GM19193 (cell line): ENCODE data around the gene LMBRD2.

ENCODE experiments used
- POLR2A ChIP-seq: IDR thresholded peaks from 4 replicates; pipeline ENCODE4 v1.6.1; 2011; ENCODE audit not compliant: insufficient read depth, insufficient read length; ENCODE audit errors: extremely low read depth

The LMBRD2 gene

GRCh38 chr5:36068751-36069281, 82.9 kb downstream of the LMBRD2 start:
- TF ChIP-seq POLR2A, result no peak

GRCh38 chr5:36066540-36067210, 85.0 kb downstream of the LMBRD2 start, which contains the start of gene UGT3A2:
Gene UGT3A2, minus strand, starts transcription at chr5:36066882. Its CDS starts 93 bp downstream, at chr5:36066789.
- no peak for TF ChIP-seq POLR2A

GRCh38 chr5:36066001-36066539, 85.6 kb downstream of the LMBRD2 start:
- no peak for TF ChIP-seq POLR2A

GRCh38 chr5:36060420-36060887, 91.2 kb downstream of the LMBRD2 start:
- no peak for TF ChIP-seq POLR2A

GRCh38 chr5:36059571-36060419, 91.9 kb downstream of the LMBRD2 start:
- no peak for TF ChIP-seq POLR2A

GRCh38 chr5:36058776-36059175, 92.9 kb downstream of the LMBRD2 start:
- no peak for TF ChIP-seq POLR2A

GRCh38 chr5:36057386-36057785, 94.3 kb downstream of the LMBRD2 start:
- TF ChIP-seq POLR2A, result no peak

- no peak for TF ChIP-seq POLR2A
These were observed 95.3 kb downstream of the LMBRD2 start for GRCh38 chr5:36056422-36056821.

GRCh38 chr5:36055984-36056383, 95.7 kb downstream of the LMBRD2 start:
- TF ChIP-seq POLR2A, result no peak

- no peak for TF ChIP-seq POLR2A
These were observed 97.0 kb downstream of the LMBRD2 start for GRCh38 chr5:36054647-36055046.

- no peak for TF ChIP-seq POLR2A
These were observed 99.1 kb downstream of the LMBRD2 start for GRCh38 chr5:36052538-36052937.

GRCh38 chr5:36049949-36050348, 101.7 kb downstream of the LMBRD2 start:
- TF ChIP-seq POLR2A, result no peak
